ENCODE measurements around the gene ANKS1A. TPM values are rescaled to one million over a fixed set of nuclear protein-coding genes. Genes with fewer than 3 reads are reported as not detected.

Gene ANKS1A
- total RNA-seq, 1 donor from 2014 or later = 76.9 TPM

GRCh38 chr6:34909320-34909883 is 20.3 kb downstream of the ANKS1A start:
- H3K36me3 Mint-ChIP-seq (ENCODE audit: unreplicated experiment) = no peaks in the 10 kb centered on the region
- peaks cover 3% of the 10 kb centered on the region for H3K27me3 Mint-ChIP-seq (ENCODE audit: unreplicated experiment)
- peak overlapping the region; percentile 33 for H3K27ac Mint-ChIP-seq (ENCODE audit: unreplicated experiment)
- peaks cover 10% of the 10 kb centered on the region for H3K4me1 Mint-ChIP-seq (ENCODE audit: low read depth, unreplicated experiment)
- no peak for DNase-seq
- H3K4me3 Mint-ChIP-seq (ENCODE audit: unreplicated experiment) = peak overlapping the region; percentile 44
- no peak for TF ChIP-seq CTCF (IDR thresholded peaks at IDR 0.05; ENCODE audit: partially characterized antibody, unreplicated experiment)
- H3K9me3 Mint-ChIP-seq (ENCODE audit: unreplicated experiment) = no peaks in the 10 kb centered on the region

GRCh38 chr6:34911822-34912221 is 22.8 kb downstream of the ANKS1A start:
- no peaks in the 10 kb centered on the region for H3K36me3 Mint-ChIP-seq (ENCODE audit: unreplicated experiment)
- H3K9me3 Mint-ChIP-seq (ENCODE audit: unreplicated experiment) = no peaks in the 10 kb centered on the region
- TF ChIP-seq CTCF (IDR thresholded peaks at IDR 0.05; ENCODE audit: partially characterized antibody, unreplicated experiment) = no peak

GRCh38 chr6:34912715-34913464 is 23.8 kb downstream of the ANKS1A start:
- Mint-ChIP-seq H3K36me3 (ENCODE audit: unreplicated experiment) (no peaks in the 10 kb centered on the region), H3K4me1 (ENCODE audit: low read depth, unreplicated experiment) (peaks cover 17% of the 10 kb centered on the region), H3K4me3 (ENCODE audit: unreplicated experiment) (no peak overlapping the region), H3K27ac (ENCODE audit: unreplicated experiment) (no peak overlapping the region), H3K27me3 (ENCODE audit: unreplicated experiment) (peaks cover 4% of the 10 kb centered on the region), H3K9me3 (ENCODE audit: unreplicated experiment) (no peaks in the 10 kb centered on the region)
- TF ChIP-seq CTCF (IDR thresholded peaks at IDR 0.05; ENCODE audit: partially characterized antibody, unreplicated experiment) = no peak
- no peak for DNase-seq

More at GRCh38 chr6:34911822-34912221, 22.8 kb downstream of the ANKS1A start:
- Mint-ChIP-seq H3K4me3 (ENCODE audit: unreplicated experiment) (no peak overlapping the region), H3K27ac (ENCODE audit: unreplicated experiment) (no peak overlapping the region), H3K27me3 (ENCODE audit: unreplicated experiment) (peaks cover 3% of the 10 kb centered on the region), H3K4me1 (ENCODE audit: low read depth, unreplicated experiment) (peaks cover 10% of the 10 kb centered on the region)
- DNase-seq = no peak

- Mint-ChIP-seq H3K9me3 (ENCODE audit: unreplicated experiment) (no peaks in the 10 kb centered on the region), H3K4me1 (ENCODE audit: low read depth, unreplicated experiment) (peaks cover 14% of the 10 kb centered on the region), H3K27ac (ENCODE audit: unreplicated experiment) (no peak overlapping the region), H3K27me3 (ENCODE audit: unreplicated experiment) (peaks cover 2% of the 10 kb centered on the region), H3K4me3 (ENCODE audit: unreplicated experiment) (no peak overlapping the region), H3K36me3 (ENCODE audit: unreplicated experiment) (no peaks in the 10 kb centered on the region)
- no peak for DNase-seq
- no peak for TF ChIP-seq CTCF (IDR thresholded peaks at IDR 0.05; ENCODE audit: partially characterized antibody, unreplicated experiment)
These were observed 25.3 kb downstream of the ANKS1A start for GRCh38 chr6:34914358-34914757.

- Mint-ChIP-seq H3K4me1 (ENCODE audit: low read depth, unreplicated experiment) (peaks cover 8% of the 10 kb centered on the region), H3K9me3 (ENCODE audit: unreplicated experiment) (no peaks in the 10 kb centered on the region), H3K27ac (ENCODE audit: unreplicated experiment) (no peak overlapping the region), H3K27me3 (ENCODE audit: unreplicated experiment) (peaks cover 6% of the 10 kb centered on the region), H3K4me3 (ENCODE audit: unreplicated experiment) (no peak overlapping the region), H3K36me3 (ENCODE audit: unreplicated experiment) (no peaks in the 10 kb centered on the region)
- no peak for DNase-seq
- TF ChIP-seq CTCF (IDR thresholded peaks at IDR 0.05; ENCODE audit: partially characterized antibody, unreplicated experiment) = no peak
These were observed 27.4 kb downstream of the ANKS1A start for GRCh38 chr6:34916348-34916967.
